Suprapubic skin (tissue), 3 donors: ENCODE measurements around the gene PHACTR1.

Experiments used
- POLR2A ChIP-seq, 2 donors: fragments of 450-650 bp; IDR thresholded peaks; one replicate each; pipeline ENCODE4 v1.6.1; 2017; ENCODE audit warnings: antibody characterized with exemption in 2 of 2, mild to moderate bottlenecking in 2 of 2, moderate library complexity in 2 of 2
- TF ChIP-seq, protein P1 (sequence below), 2 donors: fragments of 200-600 bp in 1 of 2; fragments of 450-650 bp in 1 of 2; sonication (generic) in 1 of 2; IDR thresholded peaks; one replicate each; pipeline ENCODE4 v1.5.1; 2016 to 2019; ENCODE audit warnings: antibody characterized with exemption in 2 of 2, mild to moderate bottlenecking in 1 of 2, moderate library complexity in 1 of 2

DNA sequence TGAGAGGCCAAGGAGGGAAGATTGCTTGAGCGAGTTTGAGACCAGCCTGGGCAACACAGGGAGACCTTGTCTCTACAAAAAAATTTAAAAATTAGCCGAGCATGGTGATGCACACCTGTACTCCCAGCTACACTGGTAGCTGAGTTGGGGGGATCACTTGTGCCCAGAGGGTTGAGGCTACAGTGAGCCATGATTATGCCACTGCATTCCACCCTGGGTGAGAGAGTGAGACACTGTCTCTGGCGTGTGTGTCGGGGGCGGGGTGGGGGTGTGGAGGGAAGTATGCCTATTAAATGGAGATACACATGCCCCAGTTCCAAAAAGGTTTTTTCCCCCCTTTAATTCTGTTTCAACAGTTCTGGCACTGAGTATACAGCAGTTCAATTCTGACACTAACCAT, 388.6 kb downstream of the PHACTR1 start:
- TF ChIP-seq POLR2A (IDR thresholded peaks at IDR 0.05): no peak
- TF ChIP-seq, protein P1, sequence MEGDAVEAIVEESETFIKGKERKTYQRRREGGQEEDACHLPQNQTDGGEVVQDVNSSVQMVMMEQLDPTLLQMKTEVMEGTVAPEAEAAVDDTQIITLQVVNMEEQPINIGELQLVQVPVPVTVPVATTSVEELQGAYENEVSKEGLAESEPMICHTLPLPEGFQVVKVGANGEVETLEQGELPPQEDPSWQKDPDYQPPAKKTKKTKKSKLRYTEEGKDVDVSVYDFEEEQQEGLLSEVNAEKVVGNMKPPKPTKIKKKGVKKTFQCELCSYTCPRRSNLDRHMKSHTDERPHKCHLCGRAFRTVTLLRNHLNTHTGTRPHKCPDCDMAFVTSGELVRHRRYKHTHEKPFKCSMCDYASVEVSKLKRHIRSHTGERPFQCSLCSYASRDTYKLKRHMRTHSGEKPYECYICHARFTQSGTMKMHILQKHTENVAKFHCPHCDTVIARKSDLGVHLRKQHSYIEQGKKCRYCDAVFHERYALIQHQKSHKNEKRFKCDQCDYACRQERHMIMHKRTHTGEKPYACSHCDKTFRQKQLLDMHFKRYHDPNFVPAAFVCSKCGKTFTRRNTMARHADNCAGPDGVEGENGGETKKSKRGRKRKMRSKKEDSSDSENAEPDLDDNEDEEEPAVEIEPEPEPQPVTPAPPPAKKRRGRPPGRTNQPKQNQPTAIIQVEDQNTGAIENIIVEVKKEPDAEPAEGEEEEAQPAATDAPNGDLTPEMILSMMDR (IDR thresholded peaks at IDR 0.05): no peak
